BE2C (cell line): Measurements from ENCODE around the gene RALGAPA2.

ENCODE experiments used
- DNase-seq: peaks from one replicate; pipeline ENCODE4 v3.0.0-alpha.2; 2020
- H3K27me3 ChIP-seq: fragments of 250-450 bp; sonication (Bioruptor Pico); 2 replicates; pipeline ENCODE4 v1.5.1; 2020; ENCODE audit warnings: mild to moderate bottlenecking
- H3K36me3 ChIP-seq: fragments of 250-450 bp; sonication (Bioruptor Pico); 2 replicates; pipeline ENCODE4 v1.5.1; 2020; ENCODE audit warnings: mild to moderate bottlenecking
- H3K4me1 ChIP-seq: fragments of 250-450 bp; sonication (Bioruptor Pico); 2 replicates; pipeline ENCODE4 v1.5.1; 2020
- H3K4me3 ChIP-seq: 2 replicates; pipeline ENCODE4 v1.5.1; 2011; ENCODE audit warnings: low read depth, low read length
- H3K9me3 ChIP-seq: fragments of 250-450 bp; sonication (Bioruptor Pico); 2 replicates; pipeline ENCODE4 v1.5.1; 2020
- CTCF ChIP-seq: IDR thresholded peaks from 2 replicates; pipeline ENCODE4 v1.5.1; 2012; ENCODE audit warnings: mild to moderate bottlenecking, low read depth, low read length

Gene RALGAPA2

GRCh38 chr20:20487811-20488210 is 224.6 kb downstream of the RALGAPA2 start:
- Histone ChIP-seq H3K4me3 (no peak overlapping the region), H3K27me3 (no peaks in the 10 kb centered on the region), H3K9me3 (no peaks in the 10 kb centered on the region), H3K36me3 (no peaks in the 10 kb centered on the region), H3K4me1 (peaks cover 24% of the 10 kb centered on the region)
- no peak for DNase-seq
- no peak for TF ChIP-seq CTCF

- peaks cover 5% of the 10 kb centered on the region for H3K4me1 ChIP-seq
- no peaks in the 10 kb centered on the region for H3K36me3 ChIP-seq
Observed at GRCh38 chr20:20483328-20483727, 229.1 kb downstream of the RALGAPA2 start.

DNA sequence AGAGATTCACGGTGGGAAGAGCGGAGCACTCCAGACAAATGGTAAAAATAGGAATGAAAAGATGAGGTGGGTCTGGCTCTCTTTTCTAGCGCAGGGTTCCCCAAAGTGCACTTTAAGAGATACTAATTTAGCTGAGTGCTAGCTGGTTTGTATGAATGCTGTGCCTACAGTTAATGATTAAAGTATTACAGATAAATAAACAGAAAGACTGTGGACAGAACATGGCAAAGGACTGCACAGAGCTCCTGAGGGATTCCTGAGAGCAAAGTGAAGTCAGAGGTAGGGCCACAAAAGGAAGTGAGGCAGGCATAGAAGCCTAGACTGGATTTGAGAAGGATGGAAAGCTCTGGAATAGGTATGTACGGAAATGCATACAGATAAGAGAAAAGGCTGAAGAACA is 230.0 kb downstream of the RALGAPA2 start:
- Histone ChIP-seq H3K4me1 (no peaks in the 10 kb centered on the region; the same call in 1 of the 2 replicates), H3K9me3 (no peaks in the 10 kb centered on the region), H3K36me3 (no peaks in the 10 kb centered on the region), H3K4me3 (no peak overlapping the region), H3K27me3 (no peaks in the 10 kb centered on the region)
- TF ChIP-seq CTCF, result no peak
- no peak for DNase-seq

More at GRCh38 chr20:20483328-20483727, 229.1 kb downstream of the RALGAPA2 start:
- no peak for TF ChIP-seq CTCF
- DNase-seq, result no peak
- no peak overlapping the region for H3K4me3 ChIP-seq
- H3K9me3 ChIP-seq, result no peaks in the 10 kb centered on the region
- no peaks in the 10 kb centered on the region for H3K27me3 ChIP-seq

GRCh38 chr20:20480689-20481088 is 231.8 kb downstream of the RALGAPA2 start:
- TF ChIP-seq CTCF, result no peak
- H3K4me1 ChIP-seq, result no peaks in the 10 kb centered on the region; the same call in 1 of the 2 replicates
- no peaks in the 10 kb centered on the region for H3K27me3 ChIP-seq
- H3K9me3 ChIP-seq, result no peaks in the 10 kb centered on the region
- no peak for DNase-seq
- H3K36me3 ChIP-seq, result no peaks in the 10 kb centered on the region
- H3K4me3 ChIP-seq, result no peak overlapping the region

DNA sequence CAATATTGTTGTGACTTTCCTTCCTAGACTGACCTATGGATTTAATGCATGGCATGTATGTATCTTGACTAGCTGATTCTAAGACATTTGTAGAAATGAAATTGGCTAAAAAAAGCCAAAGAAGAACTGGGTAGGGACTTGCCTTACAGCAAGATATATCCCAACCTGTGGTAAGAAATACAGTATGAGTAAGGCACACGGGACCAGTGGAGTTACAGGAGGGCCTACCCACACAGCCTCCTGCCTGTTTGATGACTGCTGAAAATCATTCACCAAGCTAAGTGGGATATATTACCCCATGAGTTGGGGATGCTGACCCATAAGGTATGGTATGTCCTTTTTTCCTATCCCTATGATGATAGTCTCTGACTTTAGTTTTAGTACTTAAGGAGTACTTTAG is 232.3 kb downstream of the RALGAPA2 start:
- DNase-seq, result no peak
- no peaks in the 10 kb centered on the region; the same call in 1 of the 2 replicates for H3K4me1 ChIP-seq
- TF ChIP-seq CTCF, result no peak

DNA sequence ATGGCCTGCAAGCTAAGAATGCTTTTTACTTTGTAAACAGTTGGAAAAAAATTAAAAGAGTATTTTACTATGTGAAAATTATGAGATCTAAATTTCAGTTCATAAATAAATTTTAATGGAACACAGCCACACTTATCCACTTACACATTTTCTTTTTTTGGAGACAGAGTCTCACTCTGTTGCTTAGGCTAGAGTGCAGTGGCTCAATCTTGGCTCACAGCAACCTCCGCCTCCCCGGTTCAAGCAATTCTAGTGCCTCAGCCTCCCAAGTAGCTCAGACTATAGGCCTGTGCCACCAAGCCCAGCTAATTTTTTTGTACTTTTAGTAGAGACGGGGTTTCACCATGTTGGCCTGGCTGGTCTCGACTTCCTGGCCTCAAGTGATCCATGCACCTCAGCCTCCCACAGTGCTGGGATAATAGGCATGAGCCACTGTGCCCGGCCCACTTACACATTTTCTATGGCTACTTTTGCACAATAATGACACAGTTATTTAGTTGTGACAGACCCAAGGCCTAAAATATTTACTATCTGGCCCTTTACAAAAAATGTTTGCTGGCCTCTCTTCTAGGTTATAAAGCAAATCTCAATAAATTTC is 234.9 kb downstream of the RALGAPA2 start:
- H3K27me3 ChIP-seq, result no peaks in the 10 kb centered on the region
- H3K9me3 ChIP-seq, result no peaks in the 10 kb centered on the region
- no peaks in the 10 kb centered on the region for H3K36me3 ChIP-seq
- no peak for DNase-seq
- TF ChIP-seq CTCF, result no peak
- no peak overlapping the region for H3K4me3 ChIP-seq
- peaks cover 6% of the 10 kb centered on the region for H3K4me1 ChIP-seq

More for the DNA sequence above, 232.3 kb downstream of the RALGAPA2 start:
- H3K9me3 ChIP-seq, result no peaks in the 10 kb centered on the region
- H3K4me3 ChIP-seq, result no peak overlapping the region
- H3K36me3 ChIP-seq, result no peaks in the 10 kb centered on the region
- H3K27me3 ChIP-seq, result no peaks in the 10 kb centered on the region
